Midbrain (tissue), 1 donor: ENCODE results near the gene BBS9.
"Not testable (repeated sequence)": the region's sequence is repeated elsewhere in the genome, so short reads cannot be mapped to it uniquely, and the experiment has no call there.

Experiments
- DNase-seq: peaks from one replicate; lab custom pipeline; 2025; lab: John Stamatoyannopoulos, UW

BBS9 gene

DNA sequence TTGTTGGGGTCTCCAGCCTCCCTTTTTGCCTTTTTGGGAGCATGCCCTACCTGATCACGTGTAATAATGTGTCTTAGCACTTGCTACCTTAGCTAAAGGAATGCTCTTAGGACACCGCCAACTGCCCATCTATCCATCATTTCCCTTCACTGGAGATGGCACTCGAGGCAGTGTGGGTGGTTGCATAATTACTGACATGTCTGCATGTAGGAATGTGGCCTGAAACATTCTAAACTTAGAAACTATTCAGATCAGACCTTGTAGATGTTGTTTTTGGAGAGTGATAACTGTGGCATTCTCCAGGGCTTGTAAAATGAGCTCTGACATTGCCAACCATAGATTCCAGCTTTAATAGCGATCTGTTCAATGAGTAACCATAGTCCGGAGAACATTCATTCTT lies 365.8 kb downstream of the BBS9 start:
- DNase-seq: no peak

GRCh38 chr7:33497051-33497450 lies 367.7 kb downstream of the BBS9 start:
- no peak for DNase-seq

DNA sequence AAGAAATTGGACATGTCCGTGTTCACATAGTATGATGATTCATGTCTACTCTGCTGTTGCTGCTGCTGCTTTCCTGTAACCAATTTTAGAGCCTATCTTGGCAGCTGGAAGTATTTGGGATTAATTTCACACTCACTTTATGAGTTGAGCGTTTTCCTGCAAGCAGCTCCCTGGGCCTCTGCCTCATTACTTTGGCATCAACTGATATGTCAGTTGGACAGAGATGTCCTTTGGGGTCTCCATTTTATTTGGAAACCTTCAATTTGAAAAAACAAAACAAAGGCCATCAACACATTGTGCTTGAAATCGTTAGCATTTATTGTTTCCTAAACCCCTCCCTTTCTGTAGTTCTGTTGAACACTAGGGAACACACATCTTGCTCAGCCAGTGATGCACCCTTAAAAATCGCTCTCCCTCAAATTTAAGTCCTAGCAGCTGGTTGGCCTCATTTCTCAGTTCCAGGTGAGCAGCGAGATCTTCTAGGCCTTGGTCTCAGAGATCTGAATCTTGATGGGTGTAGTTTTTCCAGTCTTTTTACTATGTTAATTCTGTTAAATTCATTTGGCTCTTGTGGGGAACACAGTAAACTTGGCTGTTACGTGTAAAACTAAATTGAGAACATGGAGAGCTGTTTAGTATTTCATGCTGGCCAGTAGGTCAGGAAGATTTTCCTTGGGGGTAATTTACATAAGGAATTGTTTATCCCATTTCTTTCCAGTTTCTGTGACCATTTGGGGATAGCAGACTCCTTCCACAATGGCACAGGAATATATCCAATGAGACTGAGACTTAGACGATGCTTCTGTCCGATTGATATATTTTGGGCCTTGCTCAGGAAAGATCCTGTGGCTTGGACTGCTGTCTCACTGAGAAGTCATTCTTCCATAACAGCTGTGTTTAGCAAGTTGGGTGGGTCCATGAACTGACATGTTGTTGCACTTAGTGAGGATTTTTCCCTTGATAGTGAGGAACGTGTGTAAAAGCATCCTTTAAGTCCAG lies 371.6 kb downstream of the BBS9 start:
- no peak for DNase-seq

DNA sequence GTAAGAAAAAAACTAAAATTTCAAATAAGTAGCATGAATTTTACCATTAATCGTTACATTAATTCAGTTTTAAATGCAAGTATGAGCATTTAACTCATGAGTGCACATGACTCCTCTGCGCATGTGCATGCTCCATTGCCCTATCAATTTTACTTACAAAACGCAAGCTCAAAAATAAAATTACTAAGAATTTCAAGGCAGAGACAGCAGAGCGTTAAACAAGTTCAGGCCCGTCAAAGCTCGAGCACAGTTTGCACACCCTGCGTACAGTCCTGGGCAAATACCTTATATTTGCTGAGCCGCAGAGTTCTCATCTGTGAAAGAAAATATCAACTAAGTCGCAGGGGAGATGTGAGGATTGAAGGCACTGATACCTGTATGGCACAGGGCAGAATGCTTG lies 373.6 kb downstream of the BBS9 start:
- DNase-seq: no peak

DNA sequence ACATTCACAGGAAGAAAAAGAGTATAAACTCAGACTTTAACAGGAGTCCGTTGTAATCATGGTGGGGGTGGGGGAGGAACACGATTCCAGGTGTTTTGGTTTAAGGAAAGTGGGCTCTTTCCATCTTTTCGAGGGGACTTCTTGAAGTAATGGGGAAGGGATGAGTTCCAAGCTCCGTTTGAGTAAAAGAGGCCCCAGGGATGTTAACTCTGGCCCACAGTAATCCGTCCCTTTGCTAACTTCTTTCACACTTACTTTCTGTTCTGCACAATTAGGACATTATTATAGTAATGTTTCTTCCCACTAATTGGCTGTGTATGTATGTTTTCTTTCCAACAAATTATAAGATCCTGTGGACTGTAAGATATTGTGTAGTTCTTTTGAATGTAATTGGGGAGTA lies 374.4 kb downstream of the BBS9 start:
- DNase-seq: no peak

- no peak for DNase-seq
Observed at GRCh38 chr7:33504266-33504665, 374.9 kb downstream of the BBS9 start.

DNA sequence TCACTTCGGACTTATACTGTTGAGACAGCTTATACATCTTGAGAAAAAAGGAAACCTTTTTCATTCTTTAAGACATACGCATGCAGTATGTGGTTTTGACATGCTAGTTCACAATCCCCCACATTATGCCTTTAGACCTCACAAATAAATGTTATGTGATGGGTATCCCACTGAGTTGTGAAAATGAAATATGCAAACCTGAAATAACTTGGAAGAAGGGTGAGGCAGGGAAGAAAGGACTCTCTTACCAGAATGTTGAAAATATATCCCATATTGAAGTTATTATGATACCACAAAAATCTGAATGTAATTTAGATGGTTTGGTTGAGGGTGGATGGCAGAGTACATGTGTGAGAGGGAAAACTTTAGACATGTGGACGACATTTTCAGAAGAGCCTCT lies 379.8 kb downstream of the BBS9 start:
- no peak for DNase-seq

DNA sequence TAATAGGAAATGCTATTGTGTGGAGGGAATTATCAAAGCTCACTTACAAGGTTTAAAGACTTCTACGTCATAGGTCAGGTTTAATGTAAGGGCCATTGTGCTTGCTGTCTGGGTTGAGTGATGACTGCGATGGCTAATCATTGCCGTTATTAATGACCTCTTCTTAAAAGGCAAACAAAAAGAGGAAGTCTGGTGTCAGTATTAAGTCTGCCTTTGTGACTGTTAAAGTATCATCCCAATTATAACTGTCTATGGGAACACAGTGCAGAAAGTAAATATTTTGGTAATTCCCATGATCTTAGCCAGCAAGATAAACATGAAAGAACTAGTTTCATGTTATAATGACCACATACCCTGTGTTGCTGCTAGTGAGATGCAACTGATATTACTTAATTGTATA lies 382.4 kb downstream of the BBS9 start:
- DNase-seq: no peak

- no peak for DNase-seq
Observed at GRCh38 chr7:33516568-33516967, 387.2 kb downstream of the BBS9 start.

- no peak for DNase-seq
Observed at GRCh38 chr7:33517191-33517590, 387.8 kb downstream of the BBS9 start.

- not testable (repeated sequence) for DNase-seq
Observed at GRCh38 chr7:33527008-33527407, 397.6 kb downstream of the BBS9 start.

DNA sequence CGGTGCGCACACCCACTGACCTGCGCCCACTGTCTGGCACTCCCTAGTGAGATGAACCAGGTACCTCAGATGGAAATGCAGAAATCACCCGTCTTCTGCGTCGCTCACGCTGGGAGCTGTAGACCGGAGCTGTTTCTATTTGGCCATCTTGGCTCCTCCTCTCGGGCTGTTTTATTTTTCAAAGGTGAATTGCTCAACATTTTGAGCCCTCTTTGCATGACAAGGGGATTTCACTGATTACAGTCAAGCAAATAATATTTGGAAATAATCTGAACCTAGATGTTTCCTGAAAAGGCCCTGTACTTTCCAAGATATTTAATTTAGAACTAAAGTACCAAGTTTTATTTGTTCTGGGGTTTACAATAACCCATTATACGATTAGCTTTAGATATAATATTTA lies 398.2 kb downstream of the BBS9 start:
- not testable (repeated sequence) for DNase-seq

GRCh38 chr7:33529070-33529469 lies 399.7 kb downstream of the BBS9 start:
- DNase-seq: no peak

GRCh38 chr7:33530664-33531063 lies 401.3 kb downstream of the BBS9 start:
- DNase-seq: no peak

DNA sequence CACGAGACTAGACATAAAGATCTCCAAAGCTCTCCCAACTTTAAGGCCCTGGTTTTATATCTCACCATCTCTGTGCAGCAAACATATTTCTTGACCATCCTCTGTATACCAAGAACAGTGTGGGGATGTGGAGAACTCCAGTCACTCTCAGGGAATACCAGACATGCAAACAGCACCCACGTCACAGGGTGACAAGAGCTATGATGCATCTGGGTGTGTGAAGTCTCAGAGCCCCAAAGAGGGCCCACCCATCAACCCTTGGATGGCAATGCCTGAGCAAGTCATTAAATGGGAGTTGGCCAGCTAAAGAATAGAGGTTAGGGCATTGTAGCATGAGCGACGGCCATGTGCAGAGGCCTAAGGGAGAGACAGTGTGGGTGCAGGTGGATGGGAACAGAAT lies 402.5 kb downstream of the BBS9 start:
- no peak for DNase-seq

DNA sequence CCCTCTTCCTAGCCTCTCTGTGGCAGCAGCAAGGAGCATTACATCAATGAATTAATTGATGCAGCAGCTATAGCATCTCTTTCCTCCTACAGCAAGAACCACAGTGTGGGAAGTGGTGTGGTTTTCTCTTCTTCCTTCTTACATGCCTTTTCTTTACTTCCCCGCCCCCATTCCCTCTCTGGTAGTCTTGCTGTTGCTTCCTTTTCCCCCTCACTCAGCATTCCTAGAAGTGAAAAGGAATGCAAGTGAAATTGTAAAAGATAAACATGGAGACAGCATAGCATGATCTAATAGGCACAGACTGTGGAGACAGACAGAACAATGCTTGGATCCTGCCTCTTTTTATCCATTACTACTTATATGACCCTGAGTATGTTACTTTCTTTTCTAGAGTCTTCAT lies 405.5 kb downstream of the BBS9 start:
- DNase-seq: no peak

DNA sequence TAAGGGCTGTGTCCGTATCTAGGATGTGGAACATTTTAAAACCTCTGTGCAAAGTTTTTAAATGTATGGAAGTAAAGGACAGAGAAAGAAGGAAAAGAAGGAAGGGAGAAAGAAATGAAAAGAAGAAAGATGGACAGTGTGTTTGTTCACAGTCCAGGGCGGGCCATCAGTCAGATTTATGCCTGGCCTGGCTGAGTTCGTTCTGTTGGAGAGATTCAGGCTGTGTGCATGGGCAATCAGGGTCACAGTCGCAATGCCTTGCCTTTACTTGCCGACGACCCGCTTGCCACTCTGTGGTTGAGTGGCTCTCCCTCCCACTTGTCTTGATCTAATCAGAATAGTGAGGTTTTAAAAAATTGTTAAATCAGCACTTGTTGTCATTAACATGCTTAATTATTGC lies 406.6 kb downstream of the BBS9 start:
- DNase-seq: no peak

DNA sequence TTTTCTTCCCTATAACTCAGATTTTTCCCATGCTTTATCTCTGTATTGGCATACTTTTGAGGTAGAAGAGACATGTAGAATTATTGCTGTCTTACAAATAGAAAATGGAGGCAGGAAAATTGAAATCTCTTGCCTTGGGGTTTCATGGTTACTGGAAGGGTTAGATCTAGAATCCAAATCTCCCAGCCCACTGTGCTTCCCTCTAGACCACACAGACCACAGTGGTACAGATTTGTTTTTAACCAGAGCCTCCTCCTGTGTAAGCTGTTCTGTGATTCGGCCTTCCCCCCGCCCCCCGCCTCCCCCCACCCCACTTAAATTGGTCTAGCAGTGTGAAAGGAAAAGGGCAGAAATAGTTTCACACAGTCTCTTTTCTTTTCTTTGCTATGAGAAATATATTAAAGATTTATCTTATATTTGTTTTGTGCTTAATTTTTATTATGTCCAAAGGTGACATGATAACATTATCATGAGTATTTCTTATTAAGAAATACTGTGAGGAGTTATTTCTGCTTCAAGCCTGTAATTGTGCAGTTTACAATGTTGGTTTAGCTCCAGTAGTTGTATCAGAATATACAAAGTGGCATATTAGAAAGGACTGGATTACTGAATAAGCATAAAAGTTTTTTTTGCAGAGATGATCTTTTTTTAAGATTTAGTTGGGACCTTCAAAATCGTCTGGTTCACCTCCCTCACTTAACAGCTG lies 407.2 kb downstream of the BBS9 start:
- no peak for DNase-seq

GRCh38 chr7:33537104-33537477 lies 407.7 kb downstream of the BBS9 start:
- DNase-seq: no peak

DNA sequence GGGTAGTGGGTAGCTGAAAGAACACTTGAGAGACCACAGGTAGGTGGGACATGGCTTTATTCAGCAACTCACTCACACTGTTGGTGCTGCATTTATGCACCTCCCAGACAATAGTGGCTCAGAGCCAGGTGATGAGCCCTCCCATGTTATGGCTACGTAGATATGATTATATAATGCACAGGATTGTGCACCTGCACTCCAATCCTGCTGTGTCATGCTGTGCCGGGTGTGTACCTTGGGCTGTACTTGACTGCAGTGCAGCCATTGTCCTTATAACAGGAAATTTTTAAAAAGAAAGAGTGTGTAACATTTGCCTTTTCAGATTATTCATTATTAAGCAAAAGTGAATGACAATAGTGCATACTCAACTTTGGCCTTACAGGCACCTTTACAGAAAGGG lies 409.8 kb downstream of the BBS9 start:
- no peak for DNase-seq

DNA sequence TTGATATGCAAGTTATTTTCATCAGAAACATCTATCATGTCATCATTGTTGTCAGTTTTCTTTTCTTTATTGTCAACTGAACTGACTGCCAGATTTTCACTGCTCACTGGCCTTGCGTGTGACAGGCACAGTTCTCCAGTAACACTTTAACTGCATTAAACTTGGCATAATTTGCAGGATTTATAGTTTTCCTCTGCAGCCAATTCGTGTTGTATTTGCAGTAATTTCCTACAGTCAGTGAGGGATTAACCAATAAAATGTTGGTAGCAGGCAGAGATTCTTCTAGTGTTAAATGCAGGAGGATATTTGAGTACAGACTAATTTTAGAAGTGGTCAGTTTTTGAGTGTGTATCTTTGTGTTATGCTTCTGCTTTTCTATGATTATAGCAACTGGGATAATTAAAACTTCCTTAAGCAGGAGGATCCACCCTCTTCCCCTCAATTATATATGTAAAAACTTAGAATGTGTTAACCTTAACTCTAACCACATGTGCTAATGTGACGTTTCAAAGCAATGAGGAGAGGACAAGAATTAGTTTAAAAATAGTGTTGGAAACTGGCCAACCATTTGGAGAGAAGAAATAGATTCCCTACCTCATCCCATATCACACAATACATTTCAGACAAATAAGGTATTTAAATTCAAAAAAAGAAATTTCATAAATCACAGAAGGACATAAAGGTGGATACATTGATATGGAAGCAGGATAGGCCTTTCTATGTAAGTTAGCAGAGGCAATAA lies 410.5 kb downstream of the BBS9 start:
- DNase-seq: no peak

GRCh38 chr7:33547880-33548279 lies 418.5 kb downstream of the BBS9 start:
- no peak for DNase-seq

DNA sequence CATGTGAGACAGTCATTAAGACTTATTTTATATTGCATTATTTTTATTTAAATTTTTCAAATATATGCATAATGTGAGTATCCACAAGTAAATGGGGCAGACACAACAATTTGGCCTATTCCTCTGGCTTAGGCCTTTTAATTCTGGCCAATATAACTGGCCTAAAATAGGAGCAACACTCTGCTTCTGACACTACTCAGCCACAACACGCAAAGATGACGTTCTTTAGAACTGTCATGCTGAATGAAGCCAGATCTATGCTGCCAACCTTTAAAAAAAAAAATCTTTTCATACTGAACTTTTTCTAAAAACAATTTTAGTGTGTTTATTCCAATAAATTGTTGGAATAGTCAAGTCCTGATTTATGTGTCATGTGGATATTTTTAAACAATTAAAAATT lies 421.0 kb downstream of the BBS9 start:
- DNase-seq: no peak
